ENCODE measurements around the gene CXorf65. TPM values are rescaled to one million over a fixed set of nuclear protein-coding genes. Genes with fewer than 3 reads are reported as not detected.
A peak's percentile ranks its signal among the peaks of the same experiment; 100 is the strongest.

CXorf65 gene
- total RNA-seq, 2 donors from 2014 or later = not detected

DNA sequence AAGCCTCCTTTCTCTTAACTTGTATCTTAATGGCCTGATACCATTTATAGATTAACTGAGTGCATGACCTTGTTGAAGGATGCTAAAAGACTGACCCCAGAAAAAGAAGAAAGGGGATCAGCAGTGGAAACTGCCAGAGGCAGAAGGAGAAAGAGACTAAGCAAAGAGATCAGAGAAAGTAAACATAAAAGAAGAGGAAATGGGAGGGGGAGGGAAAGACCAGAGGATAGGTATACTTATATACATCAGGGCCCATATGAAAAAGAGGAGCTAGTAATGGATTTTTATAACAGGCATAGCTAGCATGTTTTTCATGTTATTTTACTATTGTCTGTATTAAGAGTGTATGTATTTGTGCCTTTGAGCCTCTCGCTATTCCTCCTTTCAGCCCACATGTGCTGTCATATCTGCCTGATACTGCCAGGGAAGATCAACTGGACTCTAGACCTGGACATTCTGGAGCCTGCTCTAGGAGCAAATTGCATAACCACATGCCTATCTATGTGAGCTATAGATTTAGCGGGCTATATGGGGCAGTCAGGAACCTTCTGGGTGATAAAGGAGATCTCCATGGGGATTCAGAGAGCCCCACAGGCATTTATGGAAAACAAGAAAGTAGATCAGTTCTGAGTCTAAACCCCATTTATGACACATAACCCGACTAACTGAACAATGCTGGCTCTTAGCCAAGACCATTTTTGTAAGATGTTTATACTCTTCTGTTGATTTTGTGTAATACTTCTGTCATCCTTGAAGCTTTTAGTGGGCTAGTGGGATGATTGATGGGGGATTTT is 25.0 kb downstream of the CXorf65 start:
- no peak for DNase-seq
- intact Hi-C loops (cut with DNase I) = no loop called here
- no peak for ATAC-seq

DNA sequence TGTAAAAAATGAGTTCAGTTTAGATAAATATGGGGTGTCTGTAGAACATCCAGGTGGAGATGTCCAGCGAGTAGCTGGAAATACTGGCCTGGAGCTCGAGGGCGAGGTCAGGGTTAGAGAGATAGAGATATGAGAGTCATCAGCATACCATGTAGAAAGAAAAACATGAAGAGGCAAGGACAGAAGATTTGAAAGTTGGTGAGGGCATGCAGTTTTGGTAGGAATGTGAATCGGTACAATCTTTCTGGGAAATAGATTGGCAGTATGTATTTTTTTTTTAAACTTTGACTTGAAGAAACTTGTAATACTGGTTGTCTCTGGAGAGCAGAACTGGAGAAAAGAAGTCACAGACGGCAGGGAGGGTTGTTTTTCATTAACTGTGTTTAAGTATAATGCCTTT is 36.0 kb downstream of the CXorf65 start:
- DNase-seq (no peak), ATAC-seq (no peak)
- intact Hi-C loops (cut with DNase I) = no loop called here

DNA sequence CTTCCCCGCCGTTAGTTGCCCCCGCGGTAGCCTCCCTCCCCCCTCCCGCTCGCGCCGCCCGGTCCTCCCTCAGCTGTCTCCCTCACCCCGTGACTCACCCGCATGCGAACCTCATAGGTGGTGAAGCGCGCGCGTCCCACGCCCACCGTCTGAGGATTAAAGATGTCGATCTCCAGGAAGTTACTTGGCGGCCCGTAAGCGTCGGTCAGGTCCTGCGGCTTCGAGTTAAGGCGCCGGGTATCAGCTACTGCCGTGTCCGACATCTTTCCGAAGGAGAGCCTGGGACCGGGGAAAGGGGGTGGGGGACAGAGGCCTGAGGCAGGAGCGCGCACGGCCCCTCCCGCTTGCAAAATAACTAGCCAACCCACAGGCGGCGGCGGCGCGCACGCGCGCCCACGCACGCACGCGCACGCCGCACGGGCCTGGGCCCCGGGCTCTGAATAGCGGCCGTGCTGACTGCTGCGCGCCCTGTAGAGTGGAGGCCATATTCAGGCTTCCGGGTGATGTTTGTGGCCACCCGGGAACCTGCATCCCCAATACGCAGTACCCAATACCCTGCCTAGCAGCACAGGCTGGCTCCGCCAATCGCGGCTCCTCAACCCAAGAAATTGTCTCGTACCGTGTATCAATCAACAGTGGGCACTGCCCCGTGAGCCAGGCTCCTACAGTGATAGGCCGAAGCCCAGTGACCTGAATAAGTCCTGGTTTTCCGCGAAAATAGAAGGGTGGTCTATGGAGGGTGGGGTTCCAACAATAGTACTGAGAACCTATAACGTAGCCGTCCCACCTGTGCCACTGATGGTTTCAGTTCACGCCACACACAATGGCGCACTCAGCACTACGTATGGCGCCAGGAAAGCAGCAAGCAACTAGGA is 38.3 kb downstream of the CXorf65 start, which contains the start of gene SNX12:
Gene SNX12, minus strand, starts transcription at position 291 of the 875 bp plus-strand sequence. Its CDS starts 28 bp downstream, at position 263.
- peak; percentile 99 for ATAC-seq
- peak; percentile 91 for DNase-seq
- intact Hi-C loops (cut with DNase I) = no loop called here

DNA sequence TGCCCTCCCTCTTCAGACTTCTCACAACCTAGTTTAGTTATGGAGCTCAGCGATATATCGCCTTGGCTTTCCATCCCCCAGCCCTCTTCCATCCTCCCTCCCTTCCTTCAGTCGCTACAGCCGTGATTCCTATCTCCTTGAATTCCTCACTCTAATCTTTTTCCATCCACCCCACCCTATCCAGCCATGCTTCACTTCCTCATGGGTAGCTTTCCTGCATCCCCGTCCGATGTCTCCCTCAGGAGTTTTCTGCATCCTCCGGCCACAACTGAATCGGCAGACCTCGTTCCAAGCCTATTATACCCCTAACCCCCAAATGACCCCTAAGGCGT is 38.9 kb downstream of the CXorf65 start:
- peak; percentile 2 to 18 for ATAC-seq
- intact Hi-C loops (cut with DNase I) = no loop called here
- no peak for DNase-seq

DNA sequence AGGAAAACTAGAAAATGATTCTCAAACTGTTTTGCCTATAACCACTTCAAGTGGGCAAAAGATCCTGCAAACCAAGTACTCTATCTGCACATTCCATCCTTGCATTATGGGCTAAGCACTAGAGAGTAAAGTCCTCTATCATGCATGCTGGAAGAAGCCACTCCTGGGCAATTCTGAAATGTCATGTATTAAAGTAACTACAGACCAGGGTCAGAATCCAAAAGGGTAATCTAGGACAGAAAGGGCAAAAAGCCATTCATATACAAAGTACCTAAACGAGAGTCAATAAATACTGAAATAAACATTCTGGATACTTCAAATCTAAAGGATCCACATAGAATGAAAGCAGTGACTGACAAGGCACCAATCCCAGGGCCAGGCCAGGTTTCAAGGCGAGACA is 39.5 kb downstream of the CXorf65 start:
- intact Hi-C loops (cut with DNase I) = no loop called here
- no peak for ATAC-seq
- no peak for DNase-seq

DNA sequence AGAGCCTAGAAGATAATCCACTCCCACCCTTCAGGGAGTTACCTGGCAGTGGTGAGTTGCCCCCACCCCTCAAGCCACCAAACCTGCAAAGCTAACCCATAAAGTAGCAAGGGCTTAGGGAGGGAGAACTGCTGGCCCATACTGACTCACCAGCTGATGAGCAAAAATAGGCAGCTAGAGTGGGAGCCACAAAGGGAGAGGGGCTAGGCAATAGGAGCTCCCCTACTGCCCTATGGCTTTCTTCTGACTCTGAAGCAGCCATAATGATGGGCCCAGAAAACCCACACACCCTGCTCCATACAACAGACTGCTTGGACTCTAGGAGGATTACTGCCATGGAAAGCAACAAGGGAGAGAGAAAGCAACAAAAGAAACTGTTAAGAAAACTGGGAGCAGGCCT is 46.4 kb downstream of the CXorf65 start:
- intact Hi-C loops (cut with DNase I) = no loop called here
- DNase-seq (no peak), ATAC-seq (no peak)

DNA sequence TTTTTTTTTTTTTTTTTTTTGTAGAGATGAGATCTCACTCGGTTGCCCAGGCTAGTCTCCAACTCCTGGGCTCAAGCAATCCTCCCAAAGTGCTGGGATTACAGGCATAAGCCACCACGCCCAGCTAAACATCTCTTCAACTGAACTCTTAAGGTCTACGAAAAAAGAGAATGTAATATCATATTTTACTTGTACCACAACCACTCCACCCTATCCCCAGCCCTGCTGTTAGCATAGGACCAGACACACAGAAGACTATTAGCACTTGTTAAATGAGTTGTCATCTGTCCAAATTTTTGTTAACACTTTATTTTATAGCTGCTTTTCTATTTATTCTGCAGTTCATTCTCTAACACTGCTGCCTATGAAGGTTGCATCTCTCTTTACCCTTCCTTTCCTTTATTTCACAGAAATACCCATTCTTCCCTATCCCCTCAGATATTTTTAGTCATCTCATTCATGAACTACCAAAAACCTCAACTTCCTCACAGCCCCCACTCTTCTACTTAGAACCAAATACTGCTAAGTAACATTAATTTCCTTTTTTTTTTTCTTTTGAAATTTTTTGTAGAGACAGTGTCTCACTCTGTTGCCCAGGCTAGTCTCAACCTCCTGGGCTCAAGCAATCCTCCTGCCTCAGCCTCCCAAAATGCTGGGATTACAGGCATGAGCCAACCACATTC is 48.6 kb downstream of the CXorf65 start:
- ATAC-seq = no peak

DNA sequence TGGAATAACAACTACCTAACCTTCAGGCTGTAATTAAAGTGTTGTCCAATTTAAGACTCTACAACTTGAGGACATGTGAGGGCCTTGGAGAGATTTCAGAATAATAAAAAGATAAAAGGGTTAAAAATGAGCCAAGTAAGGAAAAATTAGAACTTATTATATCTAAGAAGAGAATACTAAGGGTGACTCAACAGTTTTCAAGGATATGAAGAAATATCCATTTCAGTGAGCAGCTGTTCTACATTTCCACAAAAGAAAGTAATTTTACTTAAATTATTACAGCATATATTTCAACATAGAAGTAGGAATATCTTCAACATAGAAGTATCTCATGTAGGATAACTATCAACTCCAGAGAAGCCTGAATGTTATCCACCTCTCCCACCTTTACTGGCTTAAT is 49.7 kb downstream of the CXorf65 start:
- intact Hi-C loops (cut with DNase I) = no loop called here
- ATAC-seq (no peak), DNase-seq (no peak)

More for the DNA sequence above, 48.6 kb downstream of the CXorf65 start:
- DNase-seq = no peak
- intact Hi-C loops (cut with DNase I) = no loop called here

Other genes with a start within 250 kb of the CXorf65 start
- gene TEX11, start 198.0 kb downstream of the CXorf65 start, total RNA-seq = not detected
- not detected for gene SLC7A3, start 175.6 kb downstream of the CXorf65 start, total RNA-seq
- gene SNX12, start 38.4 kb downstream of the CXorf65 start, total RNA-seq = 10 to 100 TPM; 48.9 to 57.3 TPM
- 10 to 100 TPM; 28.5 to 30.9 TPM for gene FOXO4, start 10.9 kb downstream of the CXorf65 start, total RNA-seq
- 1 to 10 TPM; 1.8 to 2.6 TPM for gene IL2RG, start 4.8 kb upstream of the CXorf65 start, total RNA-seq
- 10 to 100 TPM; 21.1 to 23.8 TPM for gene MED12, start 11.9 kb upstream of the CXorf65 start, total RNA-seq
- gene NLGN3, start 38.1 kb upstream of the CXorf65 start, total RNA-seq = under 1 TPM; 0.52 to 0.97 TPM
- gene GJB1, start 116.5 kb upstream of the CXorf65 start, total RNA-seq = not detected
- gene ZMYM3, start 147.4 kb upstream of the CXorf65 start, total RNA-seq = 10 to 100 TPM; 11.9 to 13.6 TPM
- 100 to 1,000 TPM in 1 of 2 donors, 10 to 100 TPM in 1; 99.7 to 130 TPM for gene NONO, start 176.9 kb upstream of the CXorf65 start, total RNA-seq
- gene ITGB1BP2, start 195.0 kb upstream of the CXorf65 start, total RNA-seq = 100 to 1,000 TPM in 1 of 2 donors, 10 to 100 TPM in 1; 90.5 to 115 TPM